ENCODE measurements around the gene NOL11.
"Not testable (repeated sequence)": the region's sequence is repeated elsewhere in the genome, so short reads cannot be mapped to it uniquely, and the experiment has no call there.

- TF ChIP-seq CTCF (IDR thresholded peaks at IDR 0.05; ENCODE audit: insufficient read depth, low read length, poor library complexity, severe bottlenecking); EZH2phosphoT487 (conservative IDR thresholded peaks at IDR 0.05; ENCODE audit: low read length): not testable (repeated sequence)
These were observed 14.9 kb upstream of the NOL11 start for GRCh38 chr17:67702861-67703260.

Data from SU-DHL-6 (cell line).